Trophoblast cell (in vitro differentiated cells and primary cell): ENCODE measurements around the gene APLP2.
"Not testable (repeated sequence)": the region's sequence is repeated elsewhere in the genome, so short reads cannot be mapped to it uniquely, and the experiment has no call there.

Experiments
- DNase-seq, 2 donors: peaks; one replicate each; pipeline ENCODE4 v3.0.0-alpha.2; 2016
- H2AFZ ChIP-seq: 2 replicates; pipeline ENCODE4 v1.6.1; 2013; ENCODE audit warnings: low read length, moderate library complexity, mild to moderate bottlenecking; ENCODE audit not compliant: insufficient read depth, poor library complexity
- H2AK5ac ChIP-seq: 2 replicates; pipeline ENCODE4 v1.6.1; 2013; ENCODE audit warnings: mild to moderate bottlenecking, low read length
- H2BK120ac ChIP-seq: 2 replicates; pipeline ENCODE4 v1.6.1; 2013; ENCODE audit warnings: low read length, mild to moderate bottlenecking, moderate library complexity; ENCODE audit not compliant: insufficient read depth, poor library complexity
- H2BK12ac ChIP-seq: 2 replicates; pipeline ENCODE4 v1.6.1; 2013; ENCODE audit warnings: mild to moderate bottlenecking, low read length, moderate library complexity
- H2BK5ac ChIP-seq: 2 replicates; pipeline ENCODE4 v1.6.1; 2013; ENCODE audit warnings: low read length, low read depth, moderate library complexity, mild to moderate bottlenecking; ENCODE audit not compliant: poor library complexity
- H3K14ac ChIP-seq: 2 replicates; pipeline ENCODE4 v1.6.1; 2013; ENCODE audit warnings: mild to moderate bottlenecking, low read length
- H3K18ac ChIP-seq: 2 replicates; pipeline ENCODE4 v1.6.1; 2013; ENCODE audit warnings: mild to moderate bottlenecking, low read length
- H3K23ac ChIP-seq: 2 replicates; pipeline ENCODE4 v1.6.1; 2013; ENCODE audit warnings: low read length
- H3K27ac ChIP-seq: 2 replicates; pipeline ENCODE4 v1.5.1; 2013; ENCODE audit warnings: low read depth, mild to moderate bottlenecking, inconsistent platforms, low read length, moderate library complexity
- H3K27me3 ChIP-seq: 2 replicates; pipeline ENCODE4 v1.6.1; 2013; ENCODE audit warnings: inconsistent platforms, mild to moderate bottlenecking, low read length, moderate library complexity; ENCODE audit not compliant: insufficient read depth
- H3K36me3 ChIP-seq, 2 experiments: 1 replicate in 1 of 2; 2 replicates in 1 of 2; pipeline ENCODE4 v1.6.1; 2013; ENCODE audit warnings: low read length in 2 of 2, mild to moderate bottlenecking in 2 of 2, moderate library complexity in 1 of 2; ENCODE audit not compliant: insufficient read depth in 2 of 2, control insufficient read depth in 1 of 2
- H3K4ac ChIP-seq: 2 replicates; pipeline ENCODE4 v1.6.1; 2013; ENCODE audit warnings: low read depth, mild to moderate bottlenecking, low read length, moderate library complexity
- H3K4me1 ChIP-seq, 2 experiments: 1 replicate in 1 of 2; 2 replicates in 1 of 2; pipeline ENCODE4 v1.6.1; 2013; ENCODE audit warnings: low read length in 2 of 2, mild to moderate bottlenecking in 2 of 2, moderate library complexity in 1 of 2; ENCODE audit not compliant: insufficient read depth in 2 of 2, control insufficient read depth in 1 of 2
- H3K4me2 ChIP-seq: 2 replicates; pipeline ENCODE4 v1.6.1; 2013; ENCODE audit warnings: inconsistent platforms, mild to moderate bottlenecking, low read length, moderate library complexity
- H3K4me3 ChIP-seq: 2 replicates; pipeline ENCODE4 v1.5.1; 2013; ENCODE audit warnings: mild to moderate bottlenecking, low read depth, low read length, inconsistent platforms
- H3K79me1 ChIP-seq: one replicate; pipeline ENCODE4 v1.6.1; 2013; ENCODE audit warnings: low read length
- H3K79me2 ChIP-seq: 2 replicates; pipeline ENCODE4 v1.6.1; 2013; ENCODE audit warnings: low read length, mild to moderate bottlenecking; ENCODE audit not compliant: control insufficient read depth, insufficient read depth, poor library complexity
- H3K9ac ChIP-seq: 2 replicates; pipeline ENCODE4 v1.6.1; 2013; ENCODE audit warnings: mild to moderate bottlenecking, low read length
- H3K9me3 ChIP-seq: 2 replicates; pipeline ENCODE4 v1.6.1; 2013; ENCODE audit warnings: low read depth, mild to moderate bottlenecking, control low read depth, inconsistent platforms, low read length; ENCODE audit not compliant: insufficient read depth
- H4K12ac ChIP-seq: 2 replicates; pipeline ENCODE4 v1.6.1; 2013; ENCODE audit warnings: low read depth, mild to moderate bottlenecking, low read length, moderate library complexity
- H4K8ac ChIP-seq: 2 replicates; pipeline ENCODE4 v1.6.1; 2013; ENCODE audit warnings: low read depth, mild to moderate bottlenecking, low read length, moderate library complexity
- H4K91ac ChIP-seq: one replicate; pipeline ENCODE4 v1.6.1; 2013; ENCODE audit warnings: low read depth, mild to moderate bottlenecking, low read length, moderate library complexity
- WGBS: extraction: QIAGEN DNeasy Blood & Tissue Kit; methylation state at CpG from one replicate; pipeline ENCODE4 v1.1.7; 2013; ENCODE audit warnings: missing lambda C conversion rate; ENCODE audit not compliant: insufficient read length, insufficient coverage; ENCODE audit errors: extremely low coverage; 5-methylcytosine and 5-hydroxymethylcytosine counted together

APLP2 gene

GRCh38 chr11:130090517-130090916 is 20.8 kb downstream of the APLP2 start:
- H3K79me1 ChIP-seq, H2BK5ac ChIP-seq, H3K9ac ChIP-seq, H3K79me2 ChIP-seq, H4K8ac ChIP-seq, H4K12ac ChIP-seq, H2AK5ac ChIP-seq, H3K4me3 ChIP-seq, H3K4me1 ChIP-seq, H3K4me2 ChIP-seq, H2AFZ ChIP-seq, H3K18ac ChIP-seq, DNase-seq, H2BK120ac ChIP-seq, H3K27ac ChIP-seq, H3K4ac ChIP-seq, H3K27me3 ChIP-seq, H3K14ac ChIP-seq, H3K23ac ChIP-seq, H3K9me3 ChIP-seq, H4K91ac ChIP-seq, H2BK12ac ChIP-seq, H3K36me3 ChIP-seq: not testable (repeated sequence)
- no CpG with 5 or more reads among the region's 16 CpGs for WGBS

GRCh38 chr11:130091169-130091568 is 21.5 kb downstream of the APLP2 start:
- no CpG with 5 or more reads among the region's 36 CpGs for WGBS

GRCh38 chr11:130092661-130093060 is 23.0 kb downstream of the APLP2 start:
- H2BK5ac ChIP-seq: no peak overlapping the region
- no CpG with 5 or more reads among the region's 4 CpGs for WGBS
- H3K9me3 ChIP-seq: peaks cover 1% of the 10 kb centered on the region
- no peak overlapping the region for H4K91ac ChIP-seq
- no peak overlapping the region for H4K8ac ChIP-seq
- H3K14ac ChIP-seq: no peak overlapping the region
- H3K9ac ChIP-seq: no peak overlapping the region
- H3K79me2 ChIP-seq: peaks cover 1% of the 10 kb centered on the region
- H3K27ac ChIP-seq: no peak overlapping the region
- no peak overlapping the region for H3K18ac ChIP-seq
- H3K4me3 ChIP-seq: no peak overlapping the region
- H2AFZ ChIP-seq: no peak overlapping the region
- no peak overlapping the region for H3K23ac ChIP-seq
- no peak overlapping the region for H3K4ac ChIP-seq
- H3K4me1 ChIP-seq: peaks cover 0 to 2% of the 10 kb centered on the region in 2 experiments
- H3K4me2 ChIP-seq: no peak overlapping the region
- no peak overlapping the region for H2BK12ac ChIP-seq
- H3K27me3 ChIP-seq: no peaks in the 10 kb centered on the region
- no peak for DNase-seq
- peaks cover 0 to 3% of the 10 kb centered on the region in 2 experiments for H3K36me3 ChIP-seq
- no peak overlapping the region for H2AK5ac ChIP-seq
- no peaks in the 10 kb centered on the region for H3K79me1 ChIP-seq
- no peak overlapping the region for H2BK120ac ChIP-seq
- no peak overlapping the region for H4K12ac ChIP-seq

More at GRCh38 chr11:130091169-130091568, 21.5 kb downstream of the APLP2 start:
- H2AK5ac ChIP-seq, H3K18ac ChIP-seq, H2AFZ ChIP-seq, H2BK120ac ChIP-seq, H3K27ac ChIP-seq, H3K4me1 ChIP-seq, H2BK5ac ChIP-seq, H3K9me3 ChIP-seq, H4K91ac ChIP-seq, H3K4me3 ChIP-seq, H3K79me1 ChIP-seq, H2BK12ac ChIP-seq, H4K12ac ChIP-seq, H3K14ac ChIP-seq, DNase-seq, H3K36me3 ChIP-seq, H3K79me2 ChIP-seq, H3K9ac ChIP-seq, H3K23ac ChIP-seq, H3K4me2 ChIP-seq, H3K27me3 ChIP-seq, H3K4ac ChIP-seq, H4K8ac ChIP-seq: not testable (repeated sequence)

GRCh38 chr11:130094614-130095013 is 24.9 kb downstream of the APLP2 start:
- no peaks in the 10 kb centered on the region for H3K36me3 ChIP-seq
- peaks cover 1% of the 10 kb centered on the region for H3K79me2 ChIP-seq
- no peaks in the 10 kb centered on the region for H3K27me3 ChIP-seq
- H3K9ac ChIP-seq: no peak overlapping the region
- no peak overlapping the region for H4K8ac ChIP-seq
- no peak overlapping the region for H2BK12ac ChIP-seq
- no peak overlapping the region for H2BK5ac ChIP-seq
- no peak overlapping the region for H2AK5ac ChIP-seq
- no peak overlapping the region for H2BK120ac ChIP-seq
- WGBS: no CpG with 5 or more reads among the region's 4 CpGs
- no peak overlapping the region for H4K12ac ChIP-seq
- no peaks in the 10 kb centered on the region for H3K79me1 ChIP-seq
- H3K4me2 ChIP-seq: no peak overlapping the region
- DNase-seq: peak in 1 of 2 donors; percentile 16
- no peak overlapping the region for H3K4ac ChIP-seq
- no peak overlapping the region for H3K4me3 ChIP-seq
- no peak overlapping the region for H3K14ac ChIP-seq
- no peak overlapping the region for H4K91ac ChIP-seq
- peaks cover 1% of the 10 kb centered on the region for H3K9me3 ChIP-seq
- H3K4me1 ChIP-seq: no peaks in the 10 kb centered on the region
- H3K18ac ChIP-seq: no peak overlapping the region
- H3K27ac ChIP-seq: no peak overlapping the region
- H3K23ac ChIP-seq: no peak overlapping the region
- no peak overlapping the region for H2AFZ ChIP-seq
